Heart left ventricle (tissue), 13 donors: ENCODE measurements around the gene FEN1.

Experiments used
- CTCF ChIP-seq, 12 donors: fragments of 200-600 bp; sonication (generic) in 4 of 12; IDR thresholded peaks; one replicate each; pipeline versions ENCODE4 v1.5.0 to v1.8.0; 2018 to 2022; ENCODE audit warnings: antibody characterized with exemption in 12 of 12, mild to moderate bottlenecking in 5 of 12
- POLR2A ChIP-seq, 2 donors: fragments of 450-650 bp; IDR thresholded peaks; one replicate each; pipeline ENCODE4 v1.6.1; 2017; ENCODE audit warnings: antibody characterized with exemption in 2 of 2, mild to moderate bottlenecking in 2 of 2, moderate library complexity in 2 of 2
- donor health status: ischemic (EF 13 %, LVEDD 7.1; RV severe dilation, severe dysfunction).
- donor health status: DM: no; HTN: yes; CAD: no.
- donor health status: DM: no; HTN: no; CAD: no.
- donor health status: ischemic (EF 25% LVEDD 6.9; RV normal size, moderate dysfunction).
- donor health status: ischemic (EF 25% LVEDD 5.7; RV mildly dilated, moderate dysfunction).
- donor health status: ischemic (EF 35%, LVEDD 5.7; RV mildly dilated, moderate dysfunction).
- donor health status: nonischemic (EF 11% LVEDD 7.7; RV severe dilation, severe dysfunction).
- donor health status: DM: yes; HTN: yes; CAD: no.
- donor health status: PGD.
- donor health status: ischemic (EF 29% LVEDD 5.4; RV normal size, mild dysfunction).
- donor health status: nonischemic (EF 23%, LVEDD 6.1; RV moderate dilation, normal function).

- TF ChIP-seq POLR2A (IDR thresholded peaks at IDR 0.05) (no peak), CTCF (IDR thresholded peaks at IDR 0.05) (no peak)
Observed at GRCh38 chr11:61756452-61757212, 36.1 kb upstream of the FEN1 start.
